HG03060 (cell line): Measurements from ENCODE around the gene LMCD1.

Experiments used
- ATAC-seq: cut with Tn5 transposase; IDR thresholded peaks from one replicate; pipeline ENCODE4 v1.9.1; 2021; ENCODE audit warnings: low read depth, moderate number of reproducible peaks; ENCODE audit not compliant: unreplicated experiment

LMCD1 gene

DNA sequence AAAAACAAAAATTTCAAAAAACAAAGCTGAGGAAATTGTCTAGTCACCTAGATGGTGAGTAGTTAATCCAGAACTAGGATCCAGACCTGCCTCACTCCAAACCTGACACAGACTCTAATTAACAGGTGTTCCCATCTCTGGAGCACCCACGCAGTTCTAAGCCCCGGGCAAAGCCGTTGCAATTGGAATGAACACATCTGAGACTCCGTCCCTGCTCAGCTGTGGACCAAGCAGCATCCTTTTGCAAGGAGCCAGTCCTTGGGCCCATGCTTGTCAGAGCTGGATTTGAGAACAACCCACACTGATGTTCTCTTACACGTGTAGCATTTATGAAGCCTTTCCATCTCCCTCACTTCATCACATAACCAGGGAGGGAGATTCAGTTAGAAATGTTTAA, 54.8 kb downstream of the LMCD1 start:
- ATAC-seq = no peak

DNA sequence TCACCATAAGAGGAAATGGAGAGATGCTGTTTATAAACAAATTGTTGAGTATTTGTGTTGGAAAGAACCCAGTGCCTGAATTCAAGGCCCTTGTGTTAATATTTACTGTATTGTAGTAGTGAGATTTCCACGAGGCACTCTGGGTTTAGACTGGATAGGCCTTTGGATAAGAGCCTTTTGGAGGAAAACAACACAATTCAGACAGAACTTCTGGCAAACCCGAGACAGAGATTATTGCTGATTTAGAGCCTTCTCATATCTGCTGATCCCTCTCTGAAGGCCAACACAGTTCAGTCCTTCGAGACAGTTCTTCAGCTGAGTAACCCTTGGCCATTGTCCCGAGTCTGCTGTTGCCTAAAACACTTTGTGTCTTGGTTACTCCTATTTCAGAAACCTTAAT, 55.7 kb downstream of the LMCD1 start:
- no peak for ATAC-seq

GRCh38 chr3:8558645-8559044, 57.0 kb downstream of the LMCD1 start:
- ATAC-seq = no peak

GRCh38 chr3:8559351-8559750, 57.7 kb downstream of the LMCD1 start:
- ATAC-seq = no peak

DNA sequence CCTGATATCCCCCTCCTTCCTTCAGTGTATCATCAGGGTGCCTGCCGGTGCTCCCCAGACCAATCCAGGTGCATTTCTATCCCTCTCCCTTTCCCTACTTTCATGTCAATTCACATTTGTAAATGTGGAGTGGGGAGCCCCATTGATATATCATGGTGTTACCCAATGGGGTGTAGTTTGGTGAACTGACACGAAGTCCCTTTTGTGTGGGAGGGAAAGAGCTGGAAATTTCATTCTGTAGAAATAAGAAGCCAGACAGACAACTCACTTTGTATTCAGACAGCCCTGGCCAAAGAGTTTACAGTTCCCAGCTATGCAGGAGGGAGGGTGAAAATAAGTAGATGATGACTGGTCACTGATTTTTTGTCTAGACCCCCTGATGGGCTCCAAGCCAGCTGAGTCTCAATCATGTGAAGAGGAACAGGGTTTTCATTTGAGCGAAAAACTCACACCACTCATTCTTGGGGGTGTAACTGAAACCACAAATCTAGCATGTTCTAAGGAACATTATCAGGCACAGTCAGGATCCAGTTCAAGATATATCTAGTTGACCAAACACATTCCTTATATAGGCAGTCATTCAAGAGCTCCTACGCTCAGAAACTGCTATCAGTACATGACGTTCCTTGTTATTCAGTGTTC, 58.9 kb downstream of the LMCD1 start:
- ATAC-seq = no peak

- ATAC-seq = no peak
These were observed 59.7 kb downstream of the LMCD1 start for GRCh38 chr3:8561370-8561769.

DNA sequence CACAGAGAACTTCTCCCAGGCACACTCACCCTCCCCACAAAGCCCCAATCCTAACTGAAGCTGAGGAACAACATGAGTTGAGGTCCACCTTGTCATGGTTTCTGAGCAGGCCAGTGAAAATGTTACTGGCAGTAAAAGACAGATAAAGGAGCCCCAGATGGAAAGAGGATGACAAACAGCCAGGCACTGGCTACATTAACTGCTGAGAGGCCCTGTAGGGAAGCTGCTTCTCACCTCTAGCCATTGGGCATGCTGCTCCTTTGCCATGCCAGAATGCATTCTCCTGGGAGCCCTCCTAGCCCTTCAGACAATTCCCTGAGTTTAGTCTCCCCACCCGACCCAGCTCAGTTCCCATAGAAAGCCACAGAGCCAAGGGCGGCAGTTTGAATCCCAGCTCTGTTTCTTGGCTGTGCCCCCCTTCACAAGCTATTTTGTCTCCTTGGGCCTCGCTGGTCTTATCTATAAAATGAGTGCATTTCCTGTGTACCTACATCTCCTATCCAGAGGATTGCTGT, 60.5 kb downstream of the LMCD1 start:
- ATAC-seq = no peak

GRCh38 chr3:8563146-8563545, 61.5 kb downstream of the LMCD1 start:
- no peak for ATAC-seq

DNA sequence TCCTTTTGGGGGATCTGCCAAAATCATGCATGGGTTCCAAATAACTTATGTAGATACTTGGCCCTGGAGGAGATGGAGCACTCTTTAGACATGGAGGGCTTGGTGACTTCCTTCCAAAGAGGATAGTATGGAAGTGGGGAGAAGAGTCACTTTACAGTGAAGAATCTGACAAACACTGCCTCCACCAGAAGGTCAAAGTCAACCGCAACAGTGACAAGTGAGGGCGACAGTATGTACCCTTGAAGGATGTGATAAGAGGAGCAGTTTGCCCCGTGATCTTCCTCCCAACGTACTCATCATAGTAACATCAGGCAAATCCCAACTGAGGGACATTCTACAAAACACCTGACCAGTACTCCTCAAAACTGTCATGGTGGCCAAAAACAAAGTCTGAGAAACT, 62.0 kb downstream of the LMCD1 start:
- no peak for ATAC-seq

- no peak for ATAC-seq
These were observed 63.8 kb downstream of the LMCD1 start for GRCh38 chr3:8565376-8565775.

GRCh38 chr3:8567784-8568575, 66.4 kb downstream of the LMCD1 start:
- no peak for ATAC-seq

- ATAC-seq = no peak
These were observed 69.6 kb downstream of the LMCD1 start for GRCh38 chr3:8571256-8571655.

- ATAC-seq = no peak
These were observed 71.8 kb downstream of the LMCD1 start for GRCh38 chr3:8573342-8573926.

- no peak for ATAC-seq
These were observed 72.5 kb downstream of the LMCD1 start for GRCh38 chr3:8574040-8574669.

GRCh38 chr3:8574670-8575322, 73.2 kb downstream of the LMCD1 start:
- no peak for ATAC-seq

DNA sequence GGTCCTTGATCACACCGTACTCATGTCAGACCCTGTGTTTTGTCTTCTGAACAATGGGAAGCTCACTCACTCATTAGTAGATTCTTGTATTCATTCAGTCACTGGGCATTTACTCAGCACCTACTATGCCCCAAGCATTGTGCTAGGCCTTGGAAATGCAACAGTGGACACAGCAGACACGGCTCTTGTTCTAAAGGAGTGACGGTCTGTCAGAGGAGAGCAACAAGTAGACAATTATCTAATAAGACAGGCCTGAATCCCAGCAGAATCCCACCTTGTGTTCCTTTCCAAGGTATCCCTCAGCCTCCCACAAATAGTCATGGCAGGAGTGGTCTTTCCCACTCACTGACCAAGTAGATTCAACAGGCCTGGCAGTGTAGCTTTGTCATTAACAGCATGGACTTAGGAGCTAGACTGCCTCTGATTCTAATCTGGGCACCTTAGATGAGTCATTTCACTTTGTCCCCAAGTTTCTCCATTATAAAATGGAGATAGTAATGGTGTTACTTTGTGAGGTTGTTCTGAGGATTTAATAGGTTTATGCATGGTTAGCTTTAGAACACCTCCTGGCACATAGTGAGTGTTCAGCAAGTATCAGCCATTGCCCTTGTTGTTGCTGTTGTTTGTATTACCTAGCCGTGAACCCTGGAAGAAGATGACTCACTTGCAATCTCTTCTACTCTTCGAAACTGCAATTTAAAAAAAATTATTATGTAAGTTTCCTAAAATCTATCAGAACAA, 73.9 kb downstream of the LMCD1 start:
- no peak for ATAC-seq

DNA sequence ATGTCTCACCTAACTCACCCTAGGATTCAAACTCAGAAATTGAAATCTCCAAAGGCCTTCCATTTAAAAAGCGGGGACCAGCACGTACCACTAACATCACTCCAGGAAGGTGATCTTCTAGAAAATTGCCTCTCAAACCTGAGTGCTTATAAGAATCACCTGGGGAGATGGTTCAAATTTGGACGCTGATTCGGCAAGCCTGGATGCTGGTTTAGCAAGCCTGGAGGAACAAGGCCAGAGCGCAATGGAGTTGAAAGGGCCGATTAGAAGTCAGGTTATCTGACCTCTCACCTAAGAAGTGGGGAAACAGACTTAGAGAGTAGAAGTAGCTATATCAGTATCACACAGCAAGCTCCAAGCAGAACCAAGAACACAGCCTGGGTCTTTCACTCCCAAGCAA, 74.8 kb downstream of the LMCD1 start:
- ATAC-seq = no peak

DNA sequence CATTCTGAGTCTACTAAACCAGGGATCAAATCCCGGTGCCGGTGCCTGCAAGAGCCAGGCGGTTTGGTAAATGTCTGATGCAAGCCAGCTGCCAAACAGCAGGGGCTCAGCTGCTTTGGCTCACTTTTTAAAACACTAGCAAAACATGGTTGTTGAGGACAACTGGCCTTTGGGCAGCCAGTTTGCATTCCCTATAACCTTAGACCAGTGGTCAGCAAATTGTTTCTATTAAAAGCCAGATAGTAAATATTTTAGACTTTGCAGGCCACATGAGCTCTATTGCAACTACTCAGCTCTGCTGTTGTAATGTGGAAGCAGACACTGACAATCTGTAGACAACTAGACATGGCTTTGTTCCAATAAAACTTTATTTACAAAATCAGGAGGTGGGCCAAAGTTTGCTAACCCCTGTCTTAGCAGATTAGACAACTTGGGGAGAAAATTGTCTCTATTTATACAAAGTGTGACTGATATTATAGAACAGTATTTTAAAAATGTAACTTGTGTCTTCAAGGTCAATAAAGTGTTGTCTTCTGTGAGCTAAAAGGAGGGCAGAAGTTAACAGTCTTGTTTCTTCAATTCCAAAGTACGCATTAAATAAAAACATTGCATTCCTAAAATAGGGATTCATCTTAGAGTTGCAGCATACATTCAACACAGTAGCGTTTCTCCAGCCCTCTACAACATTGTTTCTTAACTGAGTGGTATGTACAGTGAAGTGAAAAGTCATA, 75.4 kb downstream of the LMCD1 start:
- no peak for ATAC-seq

GRCh38 chr3:8578282-8578681, 76.7 kb downstream of the LMCD1 start:
- ATAC-seq = no peak
